Right lobe of liver (tissue), 6 donors: ENCODE measurements around the gene CORO2A. TPM values are rescaled to one million over a fixed set of nuclear protein-coding genes. Genes with fewer than 3 reads are reported as not detected.

Experiments
- ATAC-seq, 4 donors: fragments of 200-7000 bp; cut with Tn5 transposase; one replicate each; pipeline ENCODE4 v1.9.1; 2020; ENCODE audit warnings: mild to moderate bottlenecking in 4 of 4, moderate library complexity in 4 of 4
- DNase-seq, 3 donors: peaks; one replicate each; pipeline ENCODE4 v3.0.0-alpha.2; 2020
- H3K27ac ChIP-seq, 3 donors: fragments of 200-600 bp; one replicate each; pipeline ENCODE4 v1.8.0; 2022
- H3K27me3 ChIP-seq, 2 donors: fragments of 200-600 bp; one replicate each; pipeline ENCODE4 v1.8.0; 2022
- H3K36me3 ChIP-seq, 4 donors: fragments of 200-600 bp; sonication (generic) in 1 of 4; one replicate each; pipeline versions ENCODE4 v1.5.1 to v1.8.0; 2017 to 2022; ENCODE audit warnings: control low read depth in 1 of 4
- H3K4me1 ChIP-seq, 4 donors: fragments of 200-600 bp; sonication (generic) in 1 of 4; one replicate each; pipeline versions ENCODE4 v1.5.1 to v1.8.0; 2017 to 2022; ENCODE audit warnings: control low read depth in 1 of 4
- H3K4me3 ChIP-seq, 3 donors: fragments of 200-600 bp; one replicate each; pipeline ENCODE4 v1.8.0; 2022
- H3K9me3 ChIP-seq, 4 donors: fragments of 200-600 bp; sonication (generic) in 1 of 4; one replicate each; pipeline versions ENCODE4 v1.5.1 to v1.8.0; 2017 to 2022; ENCODE audit warnings: control low read depth in 1 of 4
- CTCF ChIP-seq, 4 donors: fragments of 200-600 bp in 3 of 4; fragments of 450-650 bp in 1 of 4; IDR thresholded peaks; one replicate each; pipeline versions ENCODE4 v1.5.1 to v1.8.0; 2016 to 2022; ENCODE audit warnings: antibody characterized with exemption in 4 of 4, mild to moderate bottlenecking in 2 of 4
- POLR2A ChIP-seq: fragments of 450-650 bp; IDR thresholded peaks from one replicate; pipeline ENCODE4 v1.6.1; 2017; ENCODE audit warnings: antibody characterized with exemption, mild to moderate bottlenecking
- WGBS: methylation state at CpG from one replicate; pipeline ENCODE4 v1.1.6; 2018; ENCODE audit warnings: low coverage, low lambda C conversion rate; ENCODE audit not compliant: insufficient coverage; ENCODE audit errors: missing lambda C conversion rate; 5-methylcytosine and 5-hydroxymethylcytosine counted together
- intact Hi-C, 2 donors: fragments of 100-400 bp; cut with DNase I; formaldehyde crosslinking; loops; one replicate each; pipeline versions ENCODE4 v1.11.2 to v1.14.1; 2022
- total RNA-seq, 6 experiments: library from RNA; depleted of rRNA in 2 of 6; stranded (reverse); fragments of >200 nt in 2 of 6; fragmentation: NEBNext Ultra II Directional in 3 of 6; extraction: Animal tissue kit (Norgen Biotek cat#: 25700) in 3 of 6; gene quantifications; one replicate each; pipeline versions ENCODE4 v1.1.0 to v1.2.4, GENCODE V29; 2016 to 2023
- donor health status: DM: no; HTN: yes; CAD: no.
- donor health status: DM: no; HTN: no; CAD: no.
- donor health status: DM: no; HTN: no; CAD: no.
- donor health status: DM: no; HTN: yes; CAD: no.
- donor health status: DM: no; HTN: yes; CAD: no.

Gene CORO2A
- total RNA-seq, 6 experiments from 2014 or later, result 0.67 to 6.2 (median 3.3) TPM

DNA sequence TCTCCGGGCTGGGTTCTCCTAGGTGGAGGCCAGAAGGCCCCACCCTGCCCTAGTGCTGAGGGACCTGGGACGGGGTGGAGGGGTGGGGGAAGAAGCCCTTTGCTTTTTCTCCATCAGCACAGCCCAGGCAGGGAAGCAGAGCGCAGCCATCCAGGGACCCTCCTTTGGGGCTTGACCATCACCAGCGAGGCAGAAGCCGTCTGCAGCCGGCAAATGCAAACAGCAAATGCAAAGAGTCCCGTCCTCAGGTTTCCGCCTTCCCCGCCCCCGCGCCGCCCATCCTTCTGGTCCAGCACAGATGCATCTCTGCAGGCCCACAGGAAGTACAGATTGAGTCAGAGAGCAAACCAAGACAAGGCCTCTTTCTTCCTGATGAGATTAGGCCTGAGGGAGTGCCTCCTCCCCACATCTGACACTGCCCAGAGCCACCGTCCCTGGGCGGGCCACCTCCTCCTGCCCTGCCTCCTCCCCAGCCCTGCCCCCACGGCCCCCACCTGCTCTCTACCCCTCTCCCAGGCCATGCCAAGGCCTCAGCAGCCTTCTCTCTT lies 23.4 kb downstream of the CORO2A start:
- no peaks in the 10 kb centered on the region for H3K4me1 ChIP-seq
- no peak overlapping the region for H3K27ac ChIP-seq
- H3K9me3 ChIP-seq, result no peaks in the 10 kb centered on the region
- ATAC-seq (peak; percentile 32 to 60 (median 46)), DNase-seq (no peak)
- 75% methylated on average over 1 of the region's 15 CpGs for WGBS
- TF ChIP-seq CTCF (IDR thresholded peaks at IDR 0.05), result no peak
- TF ChIP-seq POLR2A, result no peak
- H3K27me3 ChIP-seq, result no peaks in the 10 kb centered on the region
- intact Hi-C loops, result no loop called here
- H3K4me3 ChIP-seq, result no peak overlapping the region
- no peaks in the 10 kb centered on the region for H3K36me3 ChIP-seq

GRCh38 chr9:98168153-98168780 lies 24.2 kb downstream of the CORO2A start:
- Histone ChIP-seq H3K4me1 (no peaks in the 10 kb centered on the region), H3K27ac (no peak overlapping the region), H3K9me3 (no peaks in the 10 kb centered on the region), H3K4me3 (no peak overlapping the region), H3K36me3 (no peaks in the 10 kb centered on the region), H3K27me3 (no peaks in the 10 kb centered on the region)
- WGBS, result 88% methylated on average over 3 of the region's 3 CpGs
- DNase-seq (no peak), ATAC-seq (no peak)
- TF ChIP-seq CTCF (IDR thresholded peaks at IDR 0.05) (no peak), POLR2A (no peak)
- intact Hi-C loops, result no loop called here

- H3K9me3 ChIP-seq, result no peaks in the 10 kb centered on the region
- no peaks in the 10 kb centered on the region for H3K4me1 ChIP-seq
- TF ChIP-seq CTCF (IDR thresholded peaks at IDR 0.05) (no peak), POLR2A (no peak)
- H3K27ac ChIP-seq, result no peak overlapping the region
- H3K4me3 ChIP-seq, result no peak overlapping the region
- no peaks in the 10 kb centered on the region for H3K27me3 ChIP-seq
- no peaks in the 10 kb centered on the region for H3K36me3 ChIP-seq
- no peak for DNase-seq
- intact Hi-C loops, result no loop called here
- peak in 2 of 4 donors; percentile 18 to 47 for ATAC-seq
- WGBS, result 67% methylated on average over 4 of the region's 7 CpGs
Measured at GRCh38 chr9:98164912-98165311, 27.5 kb downstream of the CORO2A start.

DNA sequence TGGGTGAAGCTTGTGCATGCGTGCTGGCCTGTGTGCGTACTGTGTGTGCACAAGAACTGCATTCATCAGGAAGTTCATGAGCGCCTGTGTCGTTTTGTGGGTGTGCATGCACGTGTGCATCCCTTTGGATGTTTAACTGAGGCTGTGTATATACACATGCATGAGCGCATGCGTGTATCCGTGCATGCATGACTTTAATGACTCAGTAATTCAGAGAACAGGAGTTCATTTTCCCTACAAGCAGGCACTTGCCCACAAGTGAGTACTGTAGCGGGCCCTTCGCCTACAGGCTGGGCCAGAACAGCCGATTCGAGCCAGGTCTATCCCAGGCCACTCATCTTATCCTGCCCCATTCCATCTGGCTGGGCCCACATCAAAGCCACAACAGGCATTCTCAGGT lies 29.8 kb downstream of the CORO2A start:
- TF ChIP-seq POLR2A (no peak), CTCF (IDR thresholded peaks at IDR 0.05) (no peak)
- H3K4me1 ChIP-seq, result peaks cover 0 to 15% (median 6%) of the 10 kb centered on the region in 4 donors
- H3K36me3 ChIP-seq, result no peaks in the 10 kb centered on the region

More for the DNA sequence above, 29.8 kb downstream of the CORO2A start:
- DNase-seq, result no peak
- no peak for ATAC-seq
- H3K4me3 ChIP-seq, result no peak overlapping the region
- H3K27me3 ChIP-seq, result no peaks in the 10 kb centered on the region
- WGBS, result 87% methylated on average over 9 of the region's 12 CpGs
- intact Hi-C loops, result no loop called here
- H3K27ac ChIP-seq, result no peak overlapping the region
- no peaks in the 10 kb centered on the region for H3K9me3 ChIP-seq
